Vagina (tissue), 2 donors: ENCODE data around the gene BMP10.

ENCODE experiments used
- CTCF ChIP-seq, 3 experiments: fragments of 450-650 bp in 2 of 3; fragments of 200-600 bp in 1 of 3; sonication (generic) in 1 of 3; IDR thresholded peaks; one replicate each; pipeline ENCODE4 v1.5.1; 2017 to 2019; ENCODE audit warnings: antibody characterized with exemption in 3 of 3, mild to moderate bottlenecking in 2 of 3, moderate library complexity in 2 of 3
- POLR2A ChIP-seq, 2 donors: fragments of 450-650 bp; IDR thresholded peaks; one replicate each; pipeline ENCODE4 v1.6.1; 2017; ENCODE audit warnings: antibody characterized with exemption in 2 of 2, mild to moderate bottlenecking in 2 of 2, moderate library complexity in 2 of 2

- TF ChIP-seq CTCF (IDR thresholded peaks at IDR 0.05) (no peak), POLR2A (IDR thresholded peaks at IDR 0.05) (no peak)
These were observed 18.3 kb upstream of the BMP10 start for GRCh38 chr2:68889500-68889899.
